Activated naive CD4-positive, alpha-beta T cell treated with anti-CD3 and anti-CD28 coated beads, Interleukin-2, amount 50 U/mL, for 24 hours (primary cell): ENCODE results near the gene SH3GL3.

ENCODE experiments used
- H3K27ac Mint-ChIP-seq: one replicate; pipeline ENCODE4 v1.8.0; 2021; ENCODE audit warnings: mild to moderate bottlenecking, mixed read lengths
- H3K27me3 Mint-ChIP-seq: one replicate; pipeline ENCODE4 v1.8.0; 2021; ENCODE audit warnings: mixed read lengths
- H3K36me3 Mint-ChIP-seq: one replicate; pipeline ENCODE4 v1.8.0; 2021; ENCODE audit warnings: mixed read lengths
- H3K4me1 Mint-ChIP-seq: one replicate; pipeline ENCODE4 v1.8.0; 2021; ENCODE audit warnings: mixed read lengths
- H3K4me3 Mint-ChIP-seq: one replicate; pipeline ENCODE4 v1.8.0; 2021; ENCODE audit warnings: mild to moderate bottlenecking, mixed read lengths
- H3K9me3 Mint-ChIP-seq: one replicate; pipeline ENCODE4 v1.8.0; 2021; ENCODE audit warnings: mixed read lengths

The SH3GL3 gene

GRCh38 chr15:83559310-83559966, 112.3 kb downstream of the SH3GL3 start:
- no peak overlapping the region for H3K27ac Mint-ChIP-seq
- no peak overlapping the region for H3K4me3 Mint-ChIP-seq
- no peaks in the 10 kb centered on the region for H3K36me3 Mint-ChIP-seq
- H3K9me3 Mint-ChIP-seq = no peaks in the 10 kb centered on the region
- no peaks in the 10 kb centered on the region for H3K4me1 Mint-ChIP-seq
- H3K27me3 Mint-ChIP-seq = peaks cover 13% of the 10 kb centered on the region

GRCh38 chr15:83561661-83562060, 114.5 kb downstream of the SH3GL3 start:
- Mint-ChIP-seq H3K27me3 (peaks cover 11% of the 10 kb centered on the region), H3K4me1 (no peaks in the 10 kb centered on the region), H3K27ac (no peak overlapping the region), H3K9me3 (no peaks in the 10 kb centered on the region), H3K4me3 (no peak overlapping the region), H3K36me3 (no peaks in the 10 kb centered on the region)

GRCh38 chr15:83565138-83565537, 118.0 kb downstream of the SH3GL3 start:
- H3K36me3 Mint-ChIP-seq = no peaks in the 10 kb centered on the region

GRCh38 chr15:83565553-83566159, 118.5 kb downstream of the SH3GL3 start:
- H3K36me3 Mint-ChIP-seq = no peaks in the 10 kb centered on the region
- H3K27ac Mint-ChIP-seq = no peak overlapping the region
- no peak overlapping the region for H3K4me3 Mint-ChIP-seq
- no peaks in the 10 kb centered on the region for H3K4me1 Mint-ChIP-seq
- no peaks in the 10 kb centered on the region for H3K27me3 Mint-ChIP-seq
- H3K9me3 Mint-ChIP-seq = no peaks in the 10 kb centered on the region

More at GRCh38 chr15:83565138-83565537, 118.0 kb downstream of the SH3GL3 start:
- no peaks in the 10 kb centered on the region for H3K4me1 Mint-ChIP-seq
- no peak overlapping the region for H3K4me3 Mint-ChIP-seq
- H3K27ac Mint-ChIP-seq = no peak overlapping the region
- no peaks in the 10 kb centered on the region for H3K27me3 Mint-ChIP-seq
- no peaks in the 10 kb centered on the region for H3K9me3 Mint-ChIP-seq

GRCh38 chr15:83567318-83567717, 120.2 kb downstream of the SH3GL3 start:
- Mint-ChIP-seq H3K36me3 (no peaks in the 10 kb centered on the region), H3K27me3 (no peaks in the 10 kb centered on the region), H3K9me3 (no peaks in the 10 kb centered on the region), H3K4me1 (no peaks in the 10 kb centered on the region), H3K27ac (no peak overlapping the region), H3K4me3 (no peak overlapping the region)

- H3K4me3 Mint-ChIP-seq = no peak overlapping the region
- H3K9me3 Mint-ChIP-seq = no peaks in the 10 kb centered on the region
- H3K27me3 Mint-ChIP-seq = peaks cover 2% of the 10 kb centered on the region
- H3K4me1 Mint-ChIP-seq = no peaks in the 10 kb centered on the region
- H3K36me3 Mint-ChIP-seq = no peaks in the 10 kb centered on the region
- H3K27ac Mint-ChIP-seq = no peak overlapping the region
Observed at GRCh38 chr15:83569341-83569740, 122.2 kb downstream of the SH3GL3 start.

- Mint-ChIP-seq H3K36me3 (no peaks in the 10 kb centered on the region), H3K27me3 (peaks cover 2% of the 10 kb centered on the region), H3K27ac (no peak overlapping the region), H3K4me3 (no peak overlapping the region), H3K4me1 (no peaks in the 10 kb centered on the region), H3K9me3 (no peaks in the 10 kb centered on the region)
Observed at GRCh38 chr15:83570756-83571155, 123.6 kb downstream of the SH3GL3 start.

- Mint-ChIP-seq H3K4me1 (no peaks in the 10 kb centered on the region), H3K27ac (no peak overlapping the region)
Observed at GRCh38 chr15:83571820-83572707, 124.9 kb downstream of the SH3GL3 start.

GRCh38 chr15:83574345-83574744, 127.2 kb downstream of the SH3GL3 start:
- no peaks in the 10 kb centered on the region for H3K9me3 Mint-ChIP-seq

More at GRCh38 chr15:83571820-83572707, 124.9 kb downstream of the SH3GL3 start:
- Mint-ChIP-seq H3K9me3 (no peaks in the 10 kb centered on the region), H3K27me3 (peaks cover 2% of the 10 kb centered on the region), H3K36me3 (no peaks in the 10 kb centered on the region), H3K4me3 (no peak overlapping the region)

GRCh38 chr15:83578691-83579090, 131.6 kb downstream of the SH3GL3 start:
- peaks cover 1% of the 10 kb centered on the region for H3K27me3 Mint-ChIP-seq
- no peaks in the 10 kb centered on the region for H3K4me1 Mint-ChIP-seq
- H3K9me3 Mint-ChIP-seq = no peaks in the 10 kb centered on the region
- no peak overlapping the region for H3K27ac Mint-ChIP-seq
- H3K36me3 Mint-ChIP-seq = no peaks in the 10 kb centered on the region
- no peak overlapping the region for H3K4me3 Mint-ChIP-seq

More at GRCh38 chr15:83574345-83574744, 127.2 kb downstream of the SH3GL3 start:
- Mint-ChIP-seq H3K4me3 (no peak overlapping the region), H3K27ac (no peak overlapping the region), H3K27me3 (peaks cover 2% of the 10 kb centered on the region), H3K36me3 (no peaks in the 10 kb centered on the region), H3K4me1 (no peaks in the 10 kb centered on the region)

GRCh38 chr15:83581381-83581780, 134.2 kb downstream of the SH3GL3 start:
- Mint-ChIP-seq H3K9me3 (no peaks in the 10 kb centered on the region), H3K27me3 (no peaks in the 10 kb centered on the region), H3K27ac (no peak overlapping the region), H3K4me3 (no peak overlapping the region), H3K36me3 (no peaks in the 10 kb centered on the region), H3K4me1 (no peaks in the 10 kb centered on the region)

GRCh38 chr15:83582381-83582780, 135.2 kb downstream of the SH3GL3 start:
- Mint-ChIP-seq H3K36me3 (no peaks in the 10 kb centered on the region), H3K27ac (no peak overlapping the region), H3K9me3 (no peaks in the 10 kb centered on the region), H3K27me3 (no peaks in the 10 kb centered on the region), H3K4me3 (no peak overlapping the region), H3K4me1 (no peaks in the 10 kb centered on the region)

- H3K27ac Mint-ChIP-seq = no peak overlapping the region
- H3K4me3 Mint-ChIP-seq = no peak overlapping the region
- H3K4me1 Mint-ChIP-seq = no peaks in the 10 kb centered on the region
- no peaks in the 10 kb centered on the region for H3K9me3 Mint-ChIP-seq
- H3K27me3 Mint-ChIP-seq = no peaks in the 10 kb centered on the region
- H3K36me3 Mint-ChIP-seq = no peaks in the 10 kb centered on the region
Observed at GRCh38 chr15:83585601-83586335, 138.6 kb downstream of the SH3GL3 start.

GRCh38 chr15:83587091-83587490, 139.9 kb downstream of the SH3GL3 start:
- no peaks in the 10 kb centered on the region for H3K4me1 Mint-ChIP-seq

GRCh38 chr15:83588441-83588840, 141.3 kb downstream of the SH3GL3 start:
- H3K36me3 Mint-ChIP-seq = no peaks in the 10 kb centered on the region
- H3K4me1 Mint-ChIP-seq = no peaks in the 10 kb centered on the region
- no peaks in the 10 kb centered on the region for H3K9me3 Mint-ChIP-seq
- H3K27ac Mint-ChIP-seq = no peak overlapping the region
- peaks cover 3% of the 10 kb centered on the region for H3K27me3 Mint-ChIP-seq
- H3K4me3 Mint-ChIP-seq = no peak overlapping the region

More at GRCh38 chr15:83587091-83587490, 139.9 kb downstream of the SH3GL3 start:
- no peaks in the 10 kb centered on the region for H3K27me3 Mint-ChIP-seq
- no peaks in the 10 kb centered on the region for H3K36me3 Mint-ChIP-seq
- no peaks in the 10 kb centered on the region for H3K9me3 Mint-ChIP-seq
- no peak overlapping the region for H3K4me3 Mint-ChIP-seq
- H3K27ac Mint-ChIP-seq = no peak overlapping the region
